NCI-H2196 treated with DMSO at 0.1 percent for 48 hours (cell line): ENCODE measurements around the gene ZNF586.
"Not testable (repeated sequence)": the region's sequence is repeated elsewhere in the genome, so short reads cannot be mapped to it uniquely, and the experiment has no call there.

ENCODE experiments used
- DNase-seq: peaks from one replicate; lab custom pipeline; 2025; ENCODE audit not compliant: unreplicated experiment; lab: John Stamatoyannopoulos, UW

Gene ZNF586

DNA sequence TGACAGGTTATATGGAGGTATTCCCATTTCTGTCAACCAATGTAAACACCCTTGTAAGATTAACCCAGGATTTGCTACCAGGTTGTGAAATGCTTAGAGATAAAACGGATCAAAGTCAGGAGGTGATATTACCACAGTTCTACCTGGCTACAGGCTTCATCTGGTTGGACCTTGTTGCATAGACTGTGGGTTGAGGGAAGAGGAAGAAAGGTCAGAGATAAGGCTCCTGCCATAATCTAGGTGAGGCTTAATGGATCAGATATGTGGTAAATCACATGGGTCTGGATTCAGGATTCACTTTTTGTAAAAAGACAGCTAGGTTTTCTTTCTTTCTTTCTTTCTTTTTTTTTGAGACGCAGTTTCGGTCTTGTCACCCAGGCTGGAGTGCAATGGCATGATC lies 52.0 kb downstream of the ZNF586 start:
- not testable (repeated sequence) for DNase-seq

DNA sequence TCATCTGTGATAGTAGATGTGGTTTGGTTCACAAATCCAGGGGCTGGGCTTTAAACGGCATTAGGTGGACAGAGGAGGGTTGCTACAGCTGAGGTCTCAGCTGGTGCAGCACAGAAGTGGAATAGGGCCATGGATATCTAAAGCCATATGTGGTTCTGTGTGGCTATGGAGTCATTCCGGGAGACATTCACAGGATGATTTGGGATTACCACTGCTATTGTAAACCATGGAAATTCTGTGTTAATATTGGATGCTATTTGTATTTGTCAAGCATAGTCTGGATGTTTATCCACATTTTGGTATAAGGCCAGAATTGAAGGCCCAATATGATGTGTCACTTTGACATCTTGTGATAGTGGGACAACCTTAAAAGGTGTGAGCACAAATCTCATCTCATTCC lies 53.7 kb downstream of the ZNF586 start:
- DNase-seq = not testable (repeated sequence)

DNA sequence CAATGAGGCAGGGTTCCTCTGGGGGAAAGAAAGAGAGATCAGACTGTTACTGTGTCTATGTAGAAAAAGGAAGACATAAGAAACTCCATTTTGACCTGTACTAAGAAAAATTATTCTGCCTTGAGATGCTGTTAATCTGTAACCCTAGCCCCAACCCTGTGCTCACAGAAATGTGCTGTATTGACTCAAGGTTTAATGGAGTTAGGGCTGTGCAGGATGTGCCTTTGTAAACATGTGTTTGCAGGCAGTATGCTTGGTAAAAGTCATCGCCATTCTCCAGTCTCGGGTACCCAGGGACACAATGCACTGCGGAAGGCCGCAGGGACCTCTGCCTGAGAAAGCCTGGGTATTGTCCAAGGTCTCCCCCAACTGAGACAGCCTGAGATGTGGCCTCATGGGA lies 54.1 kb downstream of the ZNF586 start:
- not testable (repeated sequence) for DNase-seq

DNA sequence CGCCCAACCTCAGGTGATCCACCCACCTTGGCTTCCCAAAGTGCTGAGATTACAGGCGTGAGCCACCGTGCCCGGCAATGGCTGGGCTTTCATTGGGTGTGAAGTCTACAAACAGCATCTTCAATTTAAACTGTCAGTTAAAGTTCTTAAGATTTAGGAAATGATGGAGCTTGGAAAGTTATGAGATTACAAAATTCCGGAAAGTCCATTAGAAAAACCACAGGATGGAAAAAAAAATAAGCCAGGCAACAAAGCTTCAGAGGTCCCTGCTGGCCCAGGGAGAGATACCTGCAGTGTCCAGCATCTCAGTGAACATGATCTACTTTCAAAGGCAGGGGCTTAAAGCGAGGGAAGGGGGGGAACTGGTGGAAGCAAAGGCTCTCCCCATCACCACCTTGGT lies 56.0 kb downstream of the ZNF586 start:
- no peak for DNase-seq

DNA sequence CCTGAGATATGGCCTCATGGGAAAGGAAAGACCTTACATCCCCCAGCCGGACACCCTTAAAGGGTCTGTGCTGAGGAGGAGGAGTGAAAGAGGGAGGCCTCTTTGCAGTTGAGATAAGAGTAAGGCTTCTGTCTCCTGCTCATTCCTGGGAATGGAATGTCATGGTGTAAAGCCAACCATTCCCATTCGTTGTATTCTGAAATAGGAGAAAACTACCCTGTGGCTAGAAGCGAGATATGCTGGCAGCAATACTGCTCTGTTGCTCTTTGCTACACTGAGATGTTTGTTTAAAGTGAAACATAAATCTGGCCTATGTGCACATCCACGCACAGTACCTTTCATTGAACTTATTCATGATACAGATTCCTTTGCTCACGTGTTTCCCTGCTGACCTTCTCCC lies 59.8 kb downstream of the ZNF586 start:
- no peak for DNase-seq

DNA sequence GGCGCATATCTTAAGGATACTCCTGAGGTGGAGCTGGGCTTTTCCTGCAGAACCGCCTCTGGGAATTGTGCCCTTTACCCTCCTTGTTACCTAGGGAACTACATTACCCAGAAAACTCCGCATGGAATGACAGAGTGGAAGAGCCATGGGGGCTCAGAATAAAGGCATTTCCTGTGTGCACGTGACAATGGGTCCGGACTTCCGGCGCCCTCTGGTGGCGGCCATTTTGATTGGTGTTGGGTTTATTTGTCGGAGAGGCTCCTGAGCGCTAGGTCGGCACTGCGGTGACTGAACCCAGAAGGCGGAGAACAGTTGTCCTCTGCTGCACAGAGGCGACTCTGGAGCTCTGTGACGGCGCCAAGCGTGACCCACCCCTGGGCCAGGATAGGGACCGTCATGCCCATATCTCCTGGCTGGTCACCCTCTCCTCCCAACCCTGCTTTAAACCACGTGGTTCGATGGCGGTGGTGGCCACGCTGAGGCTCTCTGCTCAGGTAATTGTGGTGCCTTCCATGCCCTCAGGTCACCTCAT lies 60.7 kb downstream of the ZNF586 start, which contains the start of gene ZNF587B:
ZNF587B (plus strand) TSS at position 229 of the 532 bp plus-strand sequence; CDS start at position 459, 230 bp downstream.
- DNase-seq = no peak
